ENCODE data around the gene RPL26.
"Not testable (repeated sequence)": the region's sequence is repeated elsewhere in the genome, so short reads cannot be mapped to it uniquely, and the experiment has no call there.

The RPL26 gene

DNA sequence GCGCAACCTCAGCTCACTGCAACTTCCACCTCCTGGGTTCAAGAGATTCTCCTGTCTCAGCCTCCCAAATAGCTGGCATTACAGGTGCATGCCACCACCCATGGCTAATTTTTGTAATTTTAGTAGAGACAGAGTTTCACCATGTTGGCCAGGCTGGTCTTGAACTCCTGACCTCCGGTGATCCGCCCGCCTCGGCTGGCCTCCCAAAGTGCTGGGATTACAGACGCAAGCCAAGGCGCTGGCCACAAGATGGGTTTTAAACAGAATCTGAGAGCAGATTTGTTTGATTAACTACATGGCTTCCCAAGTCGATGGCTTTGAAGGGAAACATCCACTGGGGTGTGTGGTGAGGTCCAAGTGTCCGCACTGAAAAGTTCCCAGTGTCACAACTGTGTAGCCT, 11.5 kb upstream of the RPL26 start:
- not testable (repeated sequence) for DNase-seq (ENCODE audit: low read depth in 1 of 2, low spot score in 1 of 2)

GRCh38 chr17:8393470-8394231, 10.7 kb upstream of the RPL26 start:
- no peak for DNase-seq (ENCODE audit: low read depth in 1 of 2, low spot score in 1 of 2)

DNA sequence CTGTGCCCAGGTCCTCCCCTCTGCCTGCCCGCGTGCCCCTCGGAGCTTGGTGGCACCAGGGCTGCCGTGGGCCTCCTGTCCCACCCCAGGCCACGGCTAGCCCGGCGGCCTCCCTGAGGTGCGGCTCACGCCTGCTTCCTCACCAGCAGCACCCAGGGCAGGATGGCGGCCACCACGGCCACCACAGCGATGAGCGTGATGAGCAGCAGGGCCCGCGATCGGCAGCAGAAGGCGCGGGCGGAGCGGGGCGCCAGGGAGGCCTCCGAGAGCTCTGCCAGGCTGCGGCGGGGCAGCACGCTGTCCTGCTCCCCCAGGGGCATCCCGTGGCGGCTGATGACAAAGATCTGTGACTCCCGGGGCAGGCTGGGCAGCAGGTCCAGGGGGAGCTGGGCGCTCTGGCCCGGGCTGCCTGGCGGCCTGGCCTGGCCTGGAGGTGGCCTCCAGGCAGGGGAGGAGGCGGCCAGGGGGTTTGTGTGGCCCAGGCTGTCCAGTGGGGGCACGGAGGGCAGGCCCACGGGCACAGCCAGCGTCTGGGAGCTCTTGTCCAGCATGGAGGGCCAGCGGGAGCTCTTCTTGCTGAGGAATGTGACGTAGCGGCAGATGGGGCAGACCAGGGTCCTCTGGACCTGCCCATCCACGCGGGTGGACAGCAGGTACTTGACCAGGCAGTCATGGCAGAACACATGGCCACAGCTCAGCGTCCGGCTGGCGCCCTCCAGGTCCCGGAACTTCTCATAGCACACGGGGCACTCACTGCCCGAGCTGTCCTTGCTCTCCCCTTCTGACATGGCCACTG, 9.9 kb upstream of the RPL26 start:
- DNase-seq (ENCODE audit: low read depth in 1 of 2, low spot score in 1 of 2), result no peak

DNA sequence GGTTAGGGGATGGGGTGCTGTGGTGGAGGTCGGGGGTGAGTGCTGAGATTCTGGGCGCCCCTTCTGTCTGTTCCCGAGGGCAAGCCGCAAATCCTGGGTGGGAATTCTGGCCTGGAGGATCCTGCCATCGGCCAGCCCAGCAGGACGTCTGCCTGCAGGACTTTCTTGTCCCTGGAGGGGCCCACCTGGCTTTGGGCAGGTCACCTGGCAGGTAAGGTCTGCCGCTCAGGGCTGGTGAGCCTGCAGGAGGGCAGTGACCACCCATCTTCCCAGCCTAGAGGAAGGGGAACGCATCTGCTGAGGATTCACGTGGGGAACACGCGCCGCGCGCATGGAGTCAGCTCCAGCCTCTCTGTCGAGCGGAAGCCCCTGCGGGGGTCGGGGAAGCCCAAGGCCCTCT, 9.3 kb upstream of the RPL26 start:
- no peak for DNase-seq (ENCODE audit: low read depth in 1 of 2, low spot score in 1 of 2)

- no peak for DNase-seq (ENCODE audit: low read depth in 1 of 2, low spot score in 1 of 2)
These were observed 8.7 kb upstream of the RPL26 start for GRCh38 chr17:8391711-8392110.

- DNase-seq (ENCODE audit: low read depth in 1 of 2, low spot score in 1 of 2), result no peak
These were observed 5.1 kb upstream of the RPL26 start for GRCh38 chr17:8387914-8388651.

GRCh38 chr17:8386841-8387240, 3.8 kb upstream of the RPL26 start:
- no peak for DNase-seq (ENCODE audit: low read depth in 1 of 2, low spot score in 1 of 2)

DNA sequence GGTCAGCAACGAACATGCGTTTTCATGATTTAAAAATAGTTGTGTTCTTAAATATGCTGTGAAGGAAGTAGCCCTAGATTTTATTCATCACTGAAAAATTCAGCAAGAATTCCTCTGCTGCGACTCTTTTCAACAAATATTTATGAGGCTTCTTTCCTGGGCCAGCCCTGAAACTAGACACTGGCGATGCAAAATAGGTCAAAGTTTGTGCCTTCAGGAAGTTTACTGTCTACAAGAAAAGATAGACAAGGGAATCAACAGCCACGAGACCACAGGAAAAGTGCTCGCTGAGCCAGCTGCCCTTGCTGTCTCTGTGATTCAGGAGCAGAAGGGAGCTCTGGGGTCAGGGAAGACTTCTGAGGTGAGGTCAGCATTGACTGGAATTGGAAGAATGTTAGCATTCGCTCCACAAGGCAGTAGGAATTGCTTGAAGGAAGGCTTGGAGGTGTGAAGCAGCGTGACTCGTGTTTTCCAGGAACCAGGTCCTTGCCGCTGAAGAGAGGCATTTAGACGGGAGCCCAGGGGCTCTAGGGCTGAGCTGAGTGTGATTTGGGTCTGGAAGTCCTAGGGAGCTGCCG, 1.9 kb upstream of the RPL26 start:
- no peak for DNase-seq (ENCODE audit: low read depth in 1 of 2, low spot score in 1 of 2)

GRCh38 chr17:8382880-8383142, 182 bp downstream of the RPL26 start:
- peak in 1 of 2 donors; percentile 21 for DNase-seq (ENCODE audit: low read depth in 1 of 2, low spot score in 1 of 2)

GRCh38 chr17:8382052-8382879, 727 bp downstream of the RPL26 start:
- no peak for DNase-seq (ENCODE audit: low read depth in 1 of 2, low spot score in 1 of 2)

DNA sequence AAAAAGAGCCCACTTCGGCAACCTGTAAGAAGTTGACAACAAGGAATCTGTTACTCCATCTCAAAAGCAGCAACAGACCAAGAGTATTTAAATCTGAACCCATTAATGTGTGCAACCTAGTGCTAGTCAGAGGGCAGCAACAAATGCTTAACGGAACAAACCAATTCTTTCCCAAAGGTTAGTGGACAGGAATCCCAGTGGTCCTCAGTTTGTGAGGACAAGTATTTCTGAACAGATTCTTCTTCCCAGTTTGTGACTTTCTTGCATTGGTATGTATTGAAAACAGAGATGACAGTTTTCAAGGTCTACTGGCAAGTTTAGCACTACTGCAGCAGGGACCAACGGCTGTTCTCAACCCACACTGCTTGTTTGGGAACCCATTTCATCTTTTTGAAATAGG, 2.9 kb downstream of the RPL26 start:
- no peak for DNase-seq (ENCODE audit: low read depth in 1 of 2, low spot score in 1 of 2)

DNA sequence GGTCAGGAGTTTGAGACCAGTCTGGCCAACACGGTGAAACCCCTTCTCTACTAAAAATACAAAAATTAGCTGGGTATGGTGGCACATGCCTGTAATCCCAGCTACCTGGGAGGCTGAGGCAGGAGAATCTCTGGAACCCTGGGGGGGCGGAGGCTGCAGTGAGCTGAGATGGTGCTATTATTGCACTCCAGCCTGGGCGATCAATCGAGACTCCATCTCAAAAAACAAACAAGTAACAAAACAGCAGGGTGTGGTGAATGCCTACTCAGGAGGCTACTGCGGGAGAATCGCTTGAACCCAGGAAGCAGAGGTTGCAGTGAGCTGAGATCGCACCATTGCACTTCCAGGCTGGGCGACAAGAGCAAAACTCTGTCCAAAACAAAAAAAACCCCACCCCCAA, 4.9 kb downstream of the RPL26 start:
- DNase-seq (ENCODE audit: low read depth in 1 of 2, low spot score in 1 of 2), result not testable (repeated sequence)

GRCh38 chr17:8377422-8377821, 5.6 kb downstream of the RPL26 start:
- DNase-seq (ENCODE audit: low read depth in 1 of 2, low spot score in 1 of 2), result no peak

GRCh38 chr17:8376271-8377067, 6.5 kb downstream of the RPL26 start, which contains the start of gene KRABD2:
Gene KRABD2, minus strand, starts transcription at chr17:8376704.
- peak; percentile 87 to 88 for DNase-seq (ENCODE audit: low read depth in 1 of 2, low spot score in 1 of 2)

GRCh38 chr17:8375738-8376259, 7.2 kb downstream of the RPL26 start:
- no peak for DNase-seq (ENCODE audit: low read depth in 1 of 2, low spot score in 1 of 2)

- not testable (repeated sequence) for DNase-seq (ENCODE audit: low read depth in 1 of 2, low spot score in 1 of 2)
These were observed 9.1 kb downstream of the RPL26 start for GRCh38 chr17:8373856-8374255.

DNA sequence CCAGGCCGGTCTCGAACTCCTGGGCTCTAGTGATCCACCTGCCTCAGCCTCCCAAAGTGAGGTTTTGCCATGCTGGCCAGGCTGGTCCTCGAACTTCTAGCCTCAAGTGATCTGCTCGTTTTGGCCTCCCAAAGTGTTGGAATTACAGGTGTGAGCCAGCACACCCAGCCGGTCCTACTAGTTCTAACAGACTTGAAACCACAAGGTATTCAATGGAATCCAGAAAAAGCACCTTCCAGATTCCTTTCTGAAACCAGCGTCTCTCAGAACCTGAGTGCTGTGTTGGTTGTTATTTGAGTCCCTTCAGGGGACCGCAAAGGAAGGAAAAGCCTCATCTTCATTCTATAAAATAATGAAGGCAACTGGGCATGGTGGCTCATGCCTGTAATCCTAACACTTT, 10.6 kb downstream of the RPL26 start:
- no peak for DNase-seq (ENCODE audit: low read depth in 1 of 2, low spot score in 1 of 2)

- DNase-seq (ENCODE audit: low read depth in 1 of 2, low spot score in 1 of 2), result no peak
These were observed 11.2 kb downstream of the RPL26 start for GRCh38 chr17:8371786-8372185.

DNA sequence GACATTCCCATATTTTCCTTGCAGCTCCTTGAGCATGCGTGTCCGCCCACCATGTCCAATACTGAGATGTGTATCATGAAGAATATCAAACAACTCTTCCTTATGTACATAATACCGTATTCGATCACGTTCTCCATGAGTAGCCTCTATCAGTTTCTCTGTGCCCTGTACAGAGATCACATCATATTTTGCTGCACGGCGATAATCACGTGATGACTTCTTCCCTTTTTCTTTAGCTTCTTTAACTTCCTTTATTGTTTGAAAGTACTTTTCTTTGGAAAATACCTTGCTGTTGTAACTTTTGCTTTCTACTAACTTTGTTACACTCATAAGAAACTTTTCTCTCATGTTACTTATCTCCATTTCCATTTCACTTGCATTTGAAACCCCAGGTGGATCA, 13.0 kb downstream of the RPL26 start:
- no peak for DNase-seq (ENCODE audit: low read depth in 1 of 2, low spot score in 1 of 2)

- no peak for DNase-seq (ENCODE audit: low read depth in 1 of 2, low spot score in 1 of 2)
These were observed 14.8 kb downstream of the RPL26 start for GRCh38 chr17:8368193-8368592.

Data from activated CD4-positive, alpha-beta T cell treated with anti-CD3 and anti-CD28 coated beads, Interleukin-2, amount 50 U/mL, for 24 hours (primary cell).